Stimulated activated CD4-positive, alpha-beta T cell treated with anti-CD3 and anti-CD28 coated beads, TNF-alpha, amount 100 ng/mL, for 1 hour (primary cell): ENCODE data around the gene TRIO.

Source experiments
- DNase-seq, 3 donors: peaks; one replicate each; pipeline ENCODE4 v3.0.0-alpha.2; 2020; ENCODE audit warnings: low read depth in 3 of 3, low spot score in 1 of 3

TRIO gene

DNA sequence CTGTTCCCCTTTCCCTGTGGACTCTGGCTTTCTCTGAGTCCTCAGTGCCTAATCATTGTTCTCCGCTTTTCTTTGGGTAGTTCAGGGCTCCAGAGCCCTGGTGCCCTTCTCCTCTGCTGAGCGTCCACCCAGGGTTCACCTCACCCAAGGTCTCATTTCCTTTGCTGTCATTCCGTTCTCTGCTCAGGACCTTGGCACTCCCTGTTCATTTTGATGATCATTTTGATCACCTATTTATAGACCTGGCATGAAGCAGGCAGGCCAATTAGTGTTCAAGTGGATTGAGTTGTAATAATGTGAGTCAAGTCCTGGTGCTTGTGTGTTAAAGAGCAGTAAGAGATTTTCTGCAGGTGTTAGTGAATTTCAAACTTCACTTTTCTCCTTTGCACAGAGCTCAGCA is 3.6 kb downstream of the TRIO start:
- DNase-seq: no peak

DNA sequence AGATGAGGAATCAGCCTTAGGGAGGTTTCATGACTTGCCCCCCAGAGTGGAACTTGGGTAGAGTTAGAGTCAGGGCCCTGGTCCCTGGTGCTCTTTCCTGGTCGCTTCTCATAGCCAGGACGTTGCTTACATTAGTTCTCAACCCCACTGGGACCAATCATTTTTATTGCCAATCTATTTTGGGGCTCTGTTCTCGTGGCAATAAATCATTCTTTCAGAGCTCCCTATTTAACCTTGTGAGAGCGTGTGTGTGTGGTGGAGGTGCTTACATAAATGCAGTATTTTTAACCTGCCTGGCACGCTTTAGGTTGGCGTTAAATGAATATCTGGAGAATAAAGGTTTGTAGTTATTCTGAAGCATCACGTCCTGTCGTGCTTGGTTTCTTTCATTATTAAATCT is 4.1 kb downstream of the TRIO start:
- DNase-seq: no peak

DNA sequence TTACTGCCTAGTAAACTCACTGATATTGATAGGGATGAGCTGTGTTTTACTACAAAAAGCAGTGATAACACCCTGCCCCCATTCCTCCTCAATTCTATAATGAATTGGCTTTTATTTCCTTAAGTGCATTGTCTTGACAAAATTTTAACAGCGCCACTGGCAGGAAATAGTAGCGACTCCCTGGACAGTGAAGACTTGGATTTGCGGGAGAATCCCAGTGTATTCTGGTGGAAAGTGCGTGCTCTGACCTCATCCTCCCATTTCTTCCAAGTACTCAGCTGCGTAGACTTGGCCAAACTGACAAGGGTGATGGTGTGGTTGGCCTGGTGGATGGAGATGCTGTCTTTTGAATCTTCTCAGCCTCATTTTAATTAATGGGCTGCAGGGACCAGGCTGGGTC is 5.3 kb downstream of the TRIO start:
- no peak for DNase-seq

DNA sequence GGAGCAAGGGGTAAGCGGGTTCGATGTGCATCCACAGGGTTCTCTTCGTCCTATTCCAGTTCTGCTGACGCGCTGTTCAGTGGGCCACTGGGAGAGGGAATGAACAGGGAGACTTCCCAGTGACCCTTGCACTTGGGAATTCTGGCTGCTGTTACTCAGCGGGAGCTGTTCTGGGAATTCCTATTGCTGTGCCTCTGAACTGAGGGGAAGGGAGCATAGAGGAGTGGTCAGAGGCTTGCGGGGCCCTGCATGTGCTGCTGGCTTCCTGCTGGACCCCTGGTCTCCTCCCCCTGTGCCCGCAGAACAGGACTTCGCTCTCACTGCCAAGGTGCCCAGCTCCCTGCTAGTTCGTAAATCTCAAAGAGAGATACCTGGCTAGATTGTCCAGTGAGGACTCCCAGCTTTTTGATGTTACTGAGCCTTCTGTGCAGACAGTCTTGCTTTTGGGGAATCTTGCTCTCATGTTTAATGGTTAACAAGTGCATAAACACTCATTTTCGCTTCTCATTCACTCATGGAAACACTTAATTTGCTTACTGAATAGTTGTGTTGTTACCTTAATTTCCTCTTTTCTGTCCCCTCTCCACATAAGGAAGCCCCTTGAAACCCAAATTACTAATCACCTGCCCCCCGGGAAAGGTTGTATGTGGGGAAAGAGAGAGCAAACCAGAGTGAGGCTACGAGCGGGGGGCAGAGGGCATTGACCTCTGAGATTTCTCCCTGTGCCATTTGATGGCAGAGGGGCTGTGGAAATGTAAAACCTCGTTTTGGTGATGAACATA is 5.9 kb downstream of the TRIO start:
- no peak for DNase-seq

DNA sequence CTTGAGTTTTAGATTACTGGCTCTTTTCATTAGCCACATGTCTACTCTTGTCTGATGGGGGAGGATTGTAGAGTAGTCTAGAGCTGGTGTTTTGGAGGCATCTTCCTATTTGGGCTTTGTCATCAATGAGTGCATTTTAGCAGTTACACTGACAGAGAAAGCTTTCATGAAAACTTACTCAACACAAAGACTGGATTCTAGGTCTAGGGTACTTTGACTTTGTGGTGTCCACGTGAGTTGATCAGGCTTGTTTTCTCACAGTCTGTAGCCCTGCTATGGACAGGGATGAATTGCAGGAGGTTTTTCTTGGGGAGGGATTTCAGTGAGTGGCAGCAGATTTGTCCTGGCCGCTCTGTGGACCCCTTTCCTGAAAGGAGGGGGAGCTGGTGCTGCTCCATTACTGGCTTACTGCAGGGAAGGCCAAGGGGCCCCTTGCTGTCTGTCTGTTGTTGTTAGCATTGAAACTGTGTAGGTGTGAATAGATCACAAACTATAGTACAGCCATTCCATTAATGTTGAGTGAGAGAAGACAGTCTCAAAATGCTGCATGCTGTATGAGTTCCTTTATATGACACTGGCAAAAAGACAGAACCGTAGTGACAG is 6.6 kb downstream of the TRIO start:
- no peak for DNase-seq

DNA sequence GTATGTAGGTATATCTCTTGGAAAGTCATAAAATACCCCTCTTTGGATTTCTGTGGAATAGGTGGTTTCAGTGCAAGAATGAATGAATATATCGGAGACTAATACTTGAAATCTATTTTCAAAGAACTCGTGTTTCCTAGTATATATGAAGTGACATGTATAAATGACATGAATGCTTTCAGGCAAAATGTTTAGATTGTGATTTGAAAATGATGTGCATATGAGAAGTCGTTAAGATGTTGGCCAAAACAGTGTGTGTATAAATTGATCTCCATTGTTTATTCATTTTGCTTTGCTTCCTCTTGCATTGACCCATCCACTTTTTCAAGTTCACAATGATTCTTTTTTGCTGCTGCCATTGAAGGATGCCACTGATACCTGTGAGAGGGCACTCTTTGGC is 8.3 kb downstream of the TRIO start:
- no peak for DNase-seq

DNA sequence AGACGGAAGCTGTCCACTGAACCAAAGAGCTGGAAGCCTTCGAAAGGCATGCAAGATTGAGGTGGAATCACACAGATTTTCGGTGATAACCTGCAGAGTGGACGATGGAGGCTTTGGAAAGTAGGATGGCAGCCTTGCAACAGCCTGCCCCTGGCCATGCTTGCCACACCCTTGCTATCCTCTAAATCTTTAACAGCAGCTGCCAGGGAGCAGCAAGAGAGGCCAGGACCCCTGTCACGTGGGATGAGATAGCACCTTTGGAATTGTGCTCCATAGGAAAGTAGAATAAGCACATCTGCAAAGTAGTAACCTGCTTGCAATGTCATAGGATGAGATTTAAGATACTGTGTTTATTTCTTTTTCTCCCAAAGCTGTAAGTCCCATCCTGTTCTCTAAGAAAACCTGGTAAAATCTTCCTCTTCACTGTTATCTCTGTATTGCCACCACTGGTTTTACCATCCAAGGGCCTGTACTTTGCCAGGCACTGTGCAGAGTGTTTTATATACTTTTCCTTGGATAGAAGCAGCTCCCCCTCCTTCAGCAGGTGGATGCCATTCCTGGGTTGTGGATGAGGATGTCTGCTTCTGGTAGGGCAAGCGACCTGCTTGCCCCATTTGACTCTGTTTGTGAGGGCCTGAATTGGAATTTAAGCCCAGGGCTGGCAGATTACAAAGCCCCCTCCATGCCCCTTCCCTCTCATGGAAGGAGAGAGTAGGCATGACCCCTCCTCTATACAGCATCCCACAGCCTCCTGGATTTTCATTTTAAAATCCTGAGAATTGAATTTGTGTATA is 10.1 kb downstream of the TRIO start:
- no peak for DNase-seq

DNA sequence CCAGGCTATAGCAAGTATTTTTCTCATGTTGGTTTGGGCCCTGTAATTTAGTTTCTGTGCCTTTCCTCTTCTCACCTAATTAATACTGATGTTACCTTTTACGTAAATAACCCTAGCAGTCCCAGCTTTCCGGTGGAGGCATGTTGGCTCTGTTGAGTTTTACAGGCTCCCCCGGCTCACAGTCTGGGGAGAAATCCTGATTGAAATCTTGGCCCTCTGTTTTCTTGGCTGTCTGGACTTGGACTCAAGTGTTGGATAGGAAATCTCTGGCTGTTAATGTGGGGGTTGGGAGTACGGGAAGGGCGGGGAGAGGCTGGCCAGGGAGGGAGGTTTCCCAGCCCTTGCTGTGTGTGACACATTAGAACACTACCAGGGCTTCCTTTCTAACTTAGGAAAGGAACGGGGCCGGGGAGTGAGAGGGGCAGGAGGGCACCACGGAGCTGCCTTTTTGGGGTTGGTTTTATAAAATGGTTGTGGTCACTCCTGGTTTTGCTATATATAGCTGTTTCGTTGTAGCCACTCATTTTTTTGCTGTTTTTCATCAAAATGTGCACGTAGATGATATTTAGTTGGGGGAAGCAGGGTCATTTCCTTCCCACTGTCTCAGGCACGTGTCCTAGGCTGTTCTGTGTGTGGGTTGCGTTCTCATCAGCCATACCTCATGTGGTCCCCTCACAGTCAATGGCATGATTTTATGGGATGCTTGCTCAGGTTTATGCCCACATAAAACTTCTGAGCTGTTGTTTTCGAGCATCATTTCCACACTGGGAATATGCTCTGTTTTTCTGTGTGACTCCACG is 11.0 kb downstream of the TRIO start:
- no peak for DNase-seq

DNA sequence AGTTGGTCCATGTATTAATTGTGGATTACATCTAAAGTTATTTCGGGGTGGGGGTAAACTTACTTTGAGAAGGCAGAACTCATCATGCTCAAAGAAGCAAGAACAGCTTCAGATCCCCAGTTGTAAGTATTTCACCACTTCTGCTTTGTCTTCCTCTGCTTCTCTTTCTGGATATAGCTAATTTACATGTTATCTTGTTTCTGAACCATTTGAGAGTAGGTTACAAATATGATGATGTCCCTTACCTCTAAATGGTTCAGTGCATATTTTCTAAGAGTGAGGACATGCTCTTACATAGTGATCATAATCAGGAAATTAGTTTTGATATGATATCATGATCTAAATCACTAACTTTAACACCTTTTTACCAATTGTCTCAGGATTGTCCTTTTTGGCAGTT is 11.9 kb downstream of the TRIO start:
- no peak for DNase-seq

DNA sequence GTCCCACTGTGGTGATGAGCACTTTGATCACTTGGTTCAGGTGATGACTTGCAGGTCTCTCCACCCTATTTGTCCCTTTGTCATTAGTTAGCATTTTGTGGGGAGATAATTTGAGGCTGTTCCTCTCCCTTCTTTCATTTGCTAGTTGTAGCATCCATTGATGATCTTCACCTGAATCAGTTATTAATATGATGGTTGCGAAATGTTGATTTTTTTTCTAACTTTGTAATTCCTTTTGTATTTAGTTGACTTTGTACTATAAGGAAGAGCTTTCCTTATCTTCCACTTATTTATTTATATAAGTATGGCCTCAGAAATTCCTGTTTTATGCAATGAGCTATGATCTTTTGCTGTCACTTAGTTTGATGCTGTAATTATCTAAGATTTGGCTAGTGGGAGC is 12.6 kb downstream of the TRIO start:
- DNase-seq: no peak

DNA sequence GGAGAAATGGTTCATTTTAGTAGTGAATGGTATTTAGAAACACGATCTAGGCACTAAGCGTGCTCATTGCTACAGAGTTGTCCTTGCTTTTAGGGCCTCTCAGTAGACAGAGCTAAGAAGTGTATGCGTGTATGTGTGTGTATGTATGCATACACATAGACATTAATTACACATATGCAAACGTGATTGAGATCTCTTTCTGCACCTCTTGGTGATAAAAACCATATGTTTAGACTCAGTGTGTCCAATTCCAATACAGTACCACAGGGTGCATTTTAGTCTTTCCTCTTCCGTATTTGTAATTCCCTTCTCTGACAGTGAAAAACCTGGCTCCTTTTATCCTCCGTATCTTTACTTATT is 13.1 kb downstream of the TRIO start:
- no peak for DNase-seq

DNA sequence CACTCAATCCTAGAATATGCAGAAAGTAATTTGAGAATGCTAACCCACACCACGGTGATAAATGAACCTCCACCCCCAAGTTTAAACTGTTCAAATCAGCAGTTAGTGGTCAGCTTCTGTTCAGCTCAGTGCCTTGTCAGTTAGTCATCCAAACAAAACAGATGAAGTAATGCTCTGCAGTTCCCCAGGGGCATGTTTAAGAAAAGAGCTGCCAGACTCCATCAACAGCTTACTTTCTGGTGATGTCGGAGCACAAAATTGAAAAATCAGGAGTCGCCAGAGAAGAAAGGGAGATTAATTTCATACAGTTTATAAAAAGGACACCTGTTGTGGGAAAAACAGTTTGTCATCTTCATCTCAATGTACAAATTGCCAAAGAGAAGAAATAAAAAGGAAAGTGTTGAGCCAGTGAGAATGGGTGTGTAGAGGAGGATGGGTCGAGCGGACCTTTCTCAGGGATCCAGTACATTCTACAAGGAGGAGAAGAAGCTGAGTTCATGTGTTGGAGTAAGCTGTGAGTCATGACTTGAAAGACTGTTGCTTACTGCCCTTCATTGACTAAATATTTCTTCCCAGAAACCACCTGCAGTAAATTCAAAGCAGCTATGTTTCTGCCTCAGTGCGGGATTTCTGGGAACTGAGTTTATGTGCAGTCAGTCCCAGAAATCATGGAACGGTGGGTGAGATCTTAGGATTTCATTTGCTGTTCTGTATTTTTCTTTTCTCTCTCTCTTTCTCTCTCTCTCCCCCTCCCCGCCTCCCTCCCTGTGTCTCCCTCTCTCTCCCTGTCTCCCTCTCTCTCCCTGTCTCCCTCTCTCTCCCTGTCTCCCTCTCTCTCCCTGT is 13.7 kb downstream of the TRIO start:
- no peak for DNase-seq

DNA sequence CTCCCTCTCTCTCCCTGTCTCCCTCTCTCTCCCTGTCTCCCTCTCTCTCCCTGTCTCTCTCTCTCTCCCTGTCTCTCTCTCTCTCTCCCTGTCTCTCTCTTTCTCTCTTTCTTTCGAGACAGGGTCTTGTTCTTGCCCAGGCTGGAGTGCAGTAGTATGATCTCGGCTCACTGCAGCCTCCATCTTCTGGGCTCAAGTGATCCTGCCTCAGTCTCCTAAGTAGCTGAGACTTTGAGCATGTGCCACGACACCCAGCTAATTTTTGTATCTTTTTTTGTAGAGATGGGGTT is 14.3 kb downstream of the TRIO start:
- no peak for DNase-seq

DNA sequence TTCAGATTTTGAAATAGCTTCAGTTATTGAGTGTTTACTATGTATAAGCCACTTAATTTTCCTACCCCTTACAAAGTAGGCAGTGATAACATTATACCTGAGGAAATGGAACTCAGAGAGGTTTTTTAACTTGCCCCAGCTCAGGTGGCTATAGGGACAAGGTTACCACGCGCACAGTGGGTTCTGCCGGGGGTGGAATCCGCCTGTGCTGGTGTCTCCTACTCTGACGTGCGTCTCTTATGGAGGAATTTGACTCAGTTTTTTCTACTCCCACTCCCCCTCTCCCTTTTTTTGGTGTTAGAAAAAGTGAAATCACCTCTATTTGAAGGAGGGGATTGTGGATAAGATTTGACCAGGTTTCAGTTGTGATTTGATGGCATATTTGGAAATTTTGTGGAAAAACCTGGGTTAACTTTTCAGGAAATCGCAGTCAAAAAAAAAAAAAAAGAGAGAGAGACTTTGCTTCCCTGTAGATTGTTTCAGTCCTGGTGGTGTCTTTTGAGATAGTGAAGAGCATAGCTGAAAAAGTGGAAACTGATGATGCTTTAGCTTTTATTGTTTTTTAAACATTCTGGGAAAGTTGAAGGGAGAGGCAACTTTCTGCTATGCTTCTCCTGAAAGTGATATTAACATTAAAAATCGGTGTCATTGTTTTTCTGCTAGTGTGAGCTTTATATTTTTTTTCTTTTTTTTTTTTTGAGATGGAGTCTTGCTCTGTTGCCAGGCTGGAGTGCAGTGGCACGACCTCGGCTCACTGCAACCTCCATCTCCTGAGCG is 15.9 kb downstream of the TRIO start:
- no peak for DNase-seq

DNA sequence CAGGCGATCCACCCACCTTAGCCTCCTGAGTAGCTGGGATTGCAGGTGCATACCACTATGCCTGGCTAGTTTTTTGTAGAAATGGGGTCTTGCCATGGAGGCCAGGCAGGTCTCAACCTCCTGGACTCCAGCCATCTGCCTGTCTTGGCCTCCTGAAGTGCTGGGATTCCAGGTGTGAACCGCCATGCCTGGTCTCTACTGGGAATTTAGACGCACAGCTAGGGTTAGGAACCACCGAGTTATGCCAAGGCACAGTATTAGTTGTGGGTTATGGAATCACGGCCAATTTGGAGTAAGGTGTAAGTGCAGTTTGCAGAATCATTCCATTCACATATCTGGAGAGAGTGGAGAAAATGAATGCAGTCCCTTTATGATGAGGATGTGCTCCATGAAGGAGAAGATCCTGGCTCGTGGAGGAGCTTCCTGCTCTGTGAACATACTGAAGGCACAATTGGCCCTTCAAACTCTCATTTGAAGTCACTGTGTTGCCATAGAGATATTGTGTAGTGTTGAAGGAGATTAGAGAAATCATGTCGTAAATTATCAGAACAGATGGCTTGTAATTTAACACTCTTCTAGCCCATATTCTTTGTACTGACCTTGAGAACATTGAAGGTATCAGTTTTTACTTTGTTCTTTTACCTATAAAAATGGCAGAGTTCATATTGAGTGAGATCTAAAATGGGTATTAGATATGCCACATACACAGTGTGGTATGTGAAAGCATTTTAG is 18.8 kb downstream of the TRIO start:
- DNase-seq: no peak

DNA sequence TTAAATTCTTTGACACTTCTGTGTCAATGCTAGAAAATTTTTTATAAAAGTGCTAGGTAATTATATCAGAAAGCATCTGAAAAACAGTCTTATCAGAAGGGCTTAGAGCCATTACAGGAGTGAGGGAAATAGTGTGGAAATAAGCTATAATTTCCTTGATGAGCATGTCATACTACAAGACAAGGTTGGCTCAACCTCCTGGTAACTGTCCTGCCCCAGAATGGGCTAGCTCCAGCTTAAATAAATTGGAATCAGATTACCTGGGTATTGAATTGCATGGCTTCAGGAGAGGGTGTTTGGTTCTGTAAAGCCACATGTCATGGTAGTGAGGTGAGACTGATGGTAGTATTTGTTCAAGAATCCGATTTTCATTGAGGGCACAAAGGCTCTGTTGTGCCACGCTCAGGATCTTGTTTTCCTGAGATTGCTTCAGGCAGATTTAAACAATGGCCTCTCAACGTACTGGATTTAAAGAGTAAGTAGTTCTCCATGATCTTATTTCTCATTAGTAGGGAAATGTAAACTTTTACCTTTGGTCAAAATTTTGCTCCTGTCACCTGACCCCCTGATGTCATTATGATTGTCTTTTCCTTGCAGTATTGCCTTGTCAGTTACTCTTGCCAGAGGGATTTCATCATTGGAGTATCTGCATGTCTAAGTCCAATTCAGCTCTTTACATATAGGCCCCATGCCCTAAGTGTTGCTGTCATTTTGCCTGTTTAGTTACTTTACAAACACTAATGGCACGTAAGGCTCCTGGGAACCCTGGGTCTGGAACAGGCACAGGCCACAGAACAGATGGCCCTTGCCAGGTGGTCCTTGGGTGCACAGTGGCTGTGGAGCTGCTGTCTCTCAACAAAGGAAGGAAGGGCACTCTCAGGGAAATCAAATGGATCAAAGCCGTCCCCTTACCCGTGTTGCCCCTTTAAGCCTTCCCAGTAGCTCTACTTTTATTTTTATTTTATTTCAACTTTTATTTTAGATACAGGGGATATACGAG is 21.3 kb downstream of the TRIO start:
- DNase-seq: no peak

DNA sequence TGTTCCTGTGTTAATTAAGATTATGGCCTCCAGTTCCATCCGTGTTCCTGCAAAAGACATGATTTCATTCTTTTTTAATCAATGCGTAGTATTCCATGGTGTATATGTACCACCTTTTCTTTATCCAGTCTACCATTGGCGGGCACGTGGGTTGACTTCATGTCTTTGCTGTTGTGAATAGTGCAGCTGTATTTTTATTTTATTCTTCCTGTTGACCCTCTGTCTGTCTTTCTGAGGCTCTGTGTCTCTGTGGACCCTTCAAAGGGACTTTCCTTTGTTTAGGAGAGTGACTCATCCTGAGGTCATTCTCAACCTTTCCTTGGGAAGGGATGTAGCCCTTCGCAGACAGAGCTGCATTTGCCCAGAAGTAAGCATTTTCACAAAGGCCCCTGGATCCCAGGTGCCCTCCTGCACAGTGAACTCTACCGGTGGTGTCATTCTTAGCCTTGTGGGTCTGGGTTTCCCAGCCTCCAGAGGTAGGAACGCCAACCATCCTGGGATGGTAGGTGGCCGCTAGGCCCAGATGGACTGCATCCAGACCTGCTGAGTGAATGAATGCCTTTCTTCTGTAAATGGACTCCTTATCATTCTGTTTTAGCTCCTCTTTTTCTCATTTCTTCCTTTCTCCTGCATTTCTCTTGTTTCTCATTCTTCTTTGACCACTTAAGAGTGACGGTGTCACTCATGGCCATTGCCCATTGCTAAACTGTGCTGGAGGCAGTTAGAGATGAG is 22.4 kb downstream of the TRIO start:
- DNase-seq: no peak

DNA sequence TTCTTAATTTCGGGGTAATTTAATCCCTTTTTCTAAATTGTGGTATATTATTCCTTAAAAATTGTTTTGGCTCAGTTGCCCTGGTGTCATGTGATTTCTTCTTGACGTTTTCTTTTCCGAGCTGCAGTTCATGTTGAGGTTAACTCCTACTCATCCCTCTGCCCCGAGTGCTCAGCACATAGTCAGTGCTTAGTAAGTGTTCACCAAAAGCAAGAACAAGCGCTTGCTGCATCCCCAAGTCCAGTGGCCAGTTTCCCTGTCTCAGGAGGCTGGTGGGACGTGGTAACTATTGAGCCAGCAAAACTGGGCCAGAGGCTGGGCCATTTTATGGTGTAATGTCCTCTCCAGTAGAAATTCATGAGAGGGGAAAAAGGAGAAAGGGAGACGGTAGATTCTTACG is 23.3 kb downstream of the TRIO start:
- no peak for DNase-seq
